Stimulated activated CD4-positive, alpha-beta T cell treated with anti-CD3 and anti-CD28 coated beads, Interleukin-2, amount 100 ng/mL, for 24 hours (primary cell): ENCODE results near the gene USP49.

Experiments used
- DNase-seq, 2 donors: peaks; one replicate each; pipeline ENCODE4 v3.0.0-alpha.2; 2020

The USP49 gene

GRCh38 chr6:41748542-41748941, 146.6 kb downstream of the USP49 start:
- no peak for DNase-seq

DNA sequence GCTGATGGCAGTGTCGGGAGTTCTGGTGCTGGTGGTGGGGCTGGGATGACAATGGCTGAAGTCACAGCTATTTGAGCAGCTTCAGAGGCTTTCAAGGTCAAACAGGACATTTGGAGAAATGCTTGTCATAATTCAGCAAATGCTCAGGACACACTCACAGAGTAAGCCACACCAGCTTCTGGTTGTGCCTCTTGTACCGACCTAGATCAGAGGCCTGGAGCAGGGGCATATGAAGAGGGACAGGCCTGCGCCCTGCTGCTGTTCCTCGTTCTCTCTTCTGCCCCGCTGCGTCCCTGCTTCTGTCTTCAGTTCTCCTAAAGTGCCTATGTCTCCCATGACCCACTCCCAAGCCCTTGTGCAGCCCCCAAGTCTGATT, 147.1 kb downstream of the USP49 start:
- no peak for DNase-seq

DNA sequence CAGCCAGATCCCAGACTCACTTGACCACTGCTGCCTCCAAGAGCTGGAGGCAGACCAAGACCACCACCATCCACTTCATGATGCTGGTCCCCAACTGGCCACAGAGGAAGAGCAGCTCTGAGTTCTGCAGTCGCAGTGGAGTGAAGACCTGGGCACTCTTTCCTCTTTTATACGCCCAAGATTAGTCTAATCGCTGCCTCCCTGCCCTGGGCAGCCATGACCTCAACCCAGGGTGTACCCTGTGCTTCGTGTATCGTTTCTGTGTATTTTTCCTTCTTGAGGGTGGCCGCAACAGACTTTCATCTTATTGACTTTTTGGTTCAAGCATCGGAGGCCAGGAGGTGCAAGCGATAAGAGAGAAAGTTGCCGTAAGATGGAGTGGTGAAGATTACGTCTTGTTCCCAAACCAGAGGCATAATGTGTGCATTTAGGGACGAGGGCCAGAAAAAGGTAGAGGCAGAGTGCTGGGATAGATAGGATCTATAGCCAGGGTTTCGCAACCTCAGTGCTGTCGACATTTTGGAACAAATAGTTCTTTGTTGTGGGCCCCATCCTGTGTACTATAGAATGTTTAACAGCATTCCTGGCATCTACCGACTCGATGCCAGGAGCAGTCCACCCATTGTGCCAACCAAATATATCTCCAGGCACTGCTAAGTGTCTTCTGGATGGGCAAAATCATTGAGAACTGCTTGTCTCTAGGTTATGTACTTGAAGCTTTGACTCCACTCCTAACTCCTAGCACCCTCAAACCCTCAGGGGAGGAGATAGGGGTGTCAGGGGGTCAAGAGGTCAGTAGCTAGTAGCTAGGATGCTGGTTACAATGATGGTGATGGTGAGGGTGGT, 147.7 kb downstream of the USP49 start, which contains the start of gene PGC:
TSS of gene PGC (minus strand) at position 142 of the 846 bp plus-strand sequence. CDS start at position 79, 63 bp downstream.
- no peak for DNase-seq

DNA sequence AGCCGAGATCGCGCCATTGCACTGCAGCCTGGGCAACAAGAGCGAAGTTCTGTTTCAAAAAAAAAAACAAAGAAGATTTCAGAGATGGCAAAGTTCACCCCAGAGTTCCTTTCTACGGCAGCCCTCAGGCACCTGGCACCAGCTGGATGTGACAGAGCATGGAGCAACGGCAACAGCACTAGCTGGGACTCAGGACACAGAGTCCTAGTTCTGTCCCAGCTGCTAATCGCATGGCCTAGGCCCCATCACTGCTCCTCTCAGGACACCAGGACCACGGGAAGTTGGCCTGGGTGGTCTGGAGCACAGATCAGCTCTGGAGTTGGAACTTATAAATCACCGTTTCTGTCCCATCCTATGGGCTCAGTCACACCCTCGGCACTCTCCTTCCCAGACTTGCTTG, 149.1 kb downstream of the USP49 start:
- no peak for DNase-seq

- no peak for DNase-seq
Measured at GRCh38 chr6:41744236-41744787, 150.9 kb downstream of the USP49 start.

GRCh38 chr6:41743406-41744235, 151.6 kb downstream of the USP49 start:
- no peak for DNase-seq

DNA sequence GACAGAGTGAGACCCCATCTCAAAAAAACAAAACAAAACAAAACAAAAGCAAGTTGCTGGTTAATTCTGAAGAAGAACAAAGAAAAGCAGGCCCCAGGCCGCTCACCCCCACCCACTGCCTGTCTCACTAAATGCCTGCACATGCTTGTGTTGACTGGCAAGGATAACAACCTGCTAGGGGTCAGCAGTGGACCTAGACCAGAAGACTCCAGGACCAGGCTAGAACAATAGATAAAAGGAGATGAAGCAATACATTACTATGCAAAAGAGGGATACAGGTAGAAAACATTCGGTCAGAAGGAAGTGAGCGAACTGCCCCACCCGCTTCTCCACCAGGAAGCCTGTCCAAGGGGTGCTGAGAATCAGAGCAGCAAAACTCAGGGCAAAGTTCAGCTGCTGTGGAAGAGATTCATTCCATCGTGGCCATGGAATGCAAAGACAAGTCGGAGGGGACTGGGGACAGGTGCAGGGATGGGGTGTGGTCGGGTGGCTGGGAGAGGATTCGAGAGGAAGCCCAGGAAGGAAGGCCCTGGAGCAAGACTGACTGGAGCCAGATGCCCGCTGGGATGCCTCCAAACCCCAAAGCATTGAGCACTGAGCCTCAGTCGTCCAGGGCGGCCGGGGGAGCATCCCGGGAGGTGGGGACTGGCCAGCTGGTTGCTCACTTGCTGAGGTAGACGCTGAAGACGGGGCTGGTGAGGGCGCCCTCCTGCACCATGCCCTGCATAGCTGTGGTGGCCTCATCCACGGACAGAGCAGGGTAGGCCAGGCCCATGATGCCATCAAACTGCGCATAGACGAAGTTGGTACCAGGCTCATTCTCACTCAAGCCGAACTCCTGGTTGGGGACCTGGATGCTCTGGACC, 153.3 kb downstream of the USP49 start:
- DNase-seq: no peak

GRCh38 chr6:41740366-41741162, 154.6 kb downstream of the USP49 start:
- no peak for DNase-seq
